Measurements from ENCODE around the gene RABGGTA. TPM values are rescaled to one million over a fixed set of nuclear protein-coding genes. Genes with fewer than 3 reads are reported as not detected.

Gene RABGGTA
- total and polyA plus RNA-seq, 2 donors (not counting 1 experiment from before 2014, with no cell fraction given), result 70.1 to 159 TPM

GRCh38 chr14:24256960-24257359, 14.4 kb downstream of the RABGGTA start:
- Histone ChIP-seq H3K4me3 (ENCODE audit: control extremely low read depth in 1 of 5, extremely low read depth in 1 of 5, insufficient read depth in 1 of 5, low read depth in 2 of 5, low read length in 4 of 5) (no peak overlapping the region), H3K36me3 (replicated peaks in 1 of 2; ENCODE audit: control extremely low read depth in 1 of 2, control insufficient read depth in 1 of 2, extremely low read depth in 1 of 2, insufficient read depth in 2 of 2, low read length in 1 of 2) (peaks cover 0 to 28% of the 10 kb centered on the region in 2 experiments), H3K9ac (ENCODE audit: low read length) (no peak overlapping the region), H3K4me1 (ENCODE audit: control insufficient read depth in 2 of 2, insufficient read depth in 2 of 2, low read length in 2 of 2) (no peaks in the 10 kb centered on the region), H2AFZ (ENCODE audit: insufficient read depth, low read depth, low read length, poor library complexity, severe bottlenecking) (no peak overlapping the region), H3K4me2 (replicated peaks; ENCODE audit: low read depth, low read length, poor library complexity, severe bottlenecking) (no peak overlapping the region), H3K27ac (ENCODE audit: low read length in 2 of 2) (no peak overlapping the region), H4K20me1 (ENCODE audit: control insufficient read depth, insufficient read depth, low read length, poor library complexity, severe bottlenecking) (no peaks in the 10 kb centered on the region), H3K27me3 (replicated peaks in 1 of 4; ENCODE audit: control extremely low read depth in 1 of 4, control insufficient read depth in 3 of 4, insufficient read depth in 4 of 4, low read length in 3 of 4) (no peaks in the 10 kb centered on the region), H3K79me2 (ENCODE audit: control insufficient read depth, insufficient read depth, low read length) (no peaks in the 10 kb centered on the region), H3K9me3 (ENCODE audit: control extremely low read depth in 1 of 3, control insufficient read depth in 2 of 3, insufficient read depth in 1 of 3, low read length in 2 of 3) (no peaks in the 10 kb centered on the region)
- CTCF ChIA-PET, result interaction anchor here (0.8 kb wide), 1 partner anchor 33 kb away, joined by 3 read pairs; no protein-coding TSS in a partner anchor
- intact Hi-C loops (cut with micrococcal nuclease), result no loop called here
- DNase-seq, result no peak
- POLR2A ChIA-PET, result no interaction called here
- Mint-ChIP-seq H3K4me3 (no peak overlapping the region), H3K9me3 (ENCODE audit: insufficient read depth) (no peaks in the 10 kb centered on the region), H3K4me1 (no peaks in the 10 kb centered on the region), H3K27ac (no peak overlapping the region), H3K27me3 (no peaks in the 10 kb centered on the region)
- 100% methylated on average over 3 of the region's 4 CpGs for WGBS (ENCODE audit: insufficient coverage)
- TF ChIP-seq CTCF (IDR thresholded peaks at IDR 0.05) (no peak), EZH2 (IDR thresholded peaks at IDR 0.05; ENCODE audit: borderline replicate concordance, insufficient read depth, low read depth, low read length, poor library complexity, severe bottlenecking) (no peak)
- ATAC-seq (ENCODE audit: low read depth), result no peak

DNA sequence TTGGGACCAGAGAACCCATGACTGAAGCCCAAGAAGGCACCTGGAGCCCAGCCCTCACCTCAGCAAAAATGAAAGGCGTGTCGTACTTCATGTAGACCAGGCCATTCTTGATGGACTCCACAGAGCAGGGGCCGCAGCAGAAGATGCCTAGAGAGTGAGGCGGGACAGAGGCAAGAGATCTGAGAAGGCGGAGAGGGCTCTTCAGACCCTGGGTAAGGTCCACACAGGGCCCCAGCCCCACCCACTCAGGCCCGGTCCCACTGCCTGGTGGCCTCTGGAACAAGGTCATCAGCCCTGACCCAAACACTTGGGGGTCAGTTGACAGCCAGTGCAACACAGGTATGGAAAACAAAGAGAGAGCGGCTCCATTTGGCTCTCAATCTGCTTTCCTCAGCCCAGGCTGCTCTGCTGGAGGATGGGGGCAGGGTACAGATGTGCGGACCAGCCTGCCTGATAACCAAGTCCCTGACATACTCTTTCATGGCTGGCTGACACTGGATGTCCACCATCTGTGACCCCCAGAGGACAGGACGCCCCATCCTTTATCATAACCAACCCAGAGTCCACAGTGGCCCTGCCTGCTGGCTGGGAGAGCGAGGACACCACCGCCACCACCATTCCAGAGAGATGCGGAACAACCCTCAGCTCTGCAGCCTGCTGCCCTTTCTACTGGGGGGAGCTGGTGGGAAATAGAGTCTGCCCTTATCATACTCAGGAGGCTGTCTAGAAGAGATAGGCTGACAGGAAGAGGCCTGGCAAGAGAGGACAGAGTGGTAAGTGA, 15.3 kb downstream of the RABGGTA start:
- Mint-ChIP-seq H3K4me1 (no peaks in the 10 kb centered on the region), H3K4me3 (no peak overlapping the region), H3K27ac (no peak overlapping the region), H3K27me3 (no peaks in the 10 kb centered on the region), H3K9me3 (ENCODE audit: insufficient read depth) (no peaks in the 10 kb centered on the region)
- no peaks in the 10 kb centered on the region for H3K79me2 ChIP-seq (ENCODE audit: control insufficient read depth, insufficient read depth, low read length)
- no peak overlapping the region for H2AFZ ChIP-seq (ENCODE audit: insufficient read depth, low read depth, low read length, poor library complexity, severe bottlenecking)
- H3K36me3 ChIP-seq (replicated peaks in 1 of 2; ENCODE audit: control extremely low read depth in 1 of 2, control insufficient read depth in 1 of 2, extremely low read depth in 1 of 2, insufficient read depth in 2 of 2, low read length in 1 of 2), result peaks cover 0 to 28% of the 10 kb centered on the region in 2 experiments
- H3K27me3 ChIP-seq (replicated peaks in 1 of 4; ENCODE audit: control extremely low read depth in 1 of 4, control insufficient read depth in 3 of 4, insufficient read depth in 4 of 4, low read length in 3 of 4), result no peaks in the 10 kb centered on the region
- TF ChIP-seq EZH2 (IDR thresholded peaks at IDR 0.05; ENCODE audit: borderline replicate concordance, insufficient read depth, low read depth, low read length, poor library complexity, severe bottlenecking) (no peak), CTCF (IDR thresholded peaks at IDR 0.05) (no peak)
- H3K9ac ChIP-seq (ENCODE audit: low read length), result no peak overlapping the region
- no peak overlapping the region for H3K27ac ChIP-seq (ENCODE audit: low read length in 2 of 2)
- H3K4me2 ChIP-seq (replicated peaks; ENCODE audit: low read depth, low read length, poor library complexity, severe bottlenecking), result no peak overlapping the region
- no peaks in the 10 kb centered on the region for H3K9me3 ChIP-seq (ENCODE audit: control extremely low read depth in 1 of 3, control insufficient read depth in 2 of 3, insufficient read depth in 1 of 3, low read length in 2 of 3)
- H3K4me3 ChIP-seq (ENCODE audit: control extremely low read depth in 1 of 5, extremely low read depth in 1 of 5, insufficient read depth in 1 of 5, low read depth in 2 of 5, low read length in 4 of 5), result no peak overlapping the region
- ChIA-PET POLR2A (no interaction called here), CTCF (interaction anchor here (0.6 to 0.8 kb wide), 2 partner anchors 9 to 34 kb away, joined by 3 read pairs; no protein-coding TSS in a partner anchor)
- no peaks in the 10 kb centered on the region for H3K4me1 ChIP-seq (ENCODE audit: control insufficient read depth in 2 of 2, insufficient read depth in 2 of 2, low read length in 2 of 2)
- no peaks in the 10 kb centered on the region for H4K20me1 ChIP-seq (ENCODE audit: control insufficient read depth, insufficient read depth, low read length, poor library complexity, severe bottlenecking)
- DNase-seq (no peak), ATAC-seq (ENCODE audit: low read depth) (no peak)
- WGBS (ENCODE audit: insufficient coverage), result 94% methylated on average over 8 of the region's 12 CpGs
- intact Hi-C loops (cut with micrococcal nuclease), result no loop called here
